Calu3 (cell line): Measurements from ENCODE around the gene GOLT1A. TPM values are rescaled to one million over a fixed set of nuclear protein-coding genes. Genes with fewer than 3 reads are reported as not detected.

Source experiments
- BruUV-seq: library from RNA; stranded (reverse); fragments of 400-500 nt; replicated peaks from 2 replicates; lab custom pipeline; 2021; lab: Mats Ljungman, UMichigan
- CTCF ChIA-PET: fragments of 300-600 bp; sonication (Branson Sonifier 250); formaldehyde crosslinking; loops from one replicate; lab custom pipeline; 2022; ENCODE audit warnings: antibody characterized with exemption; lab: Charles Lee
- DNase-seq: peaks from one replicate; pipeline ENCODE4 v3.0.0; 2022
- H3K27ac Mint-ChIP-seq: one replicate; pipeline ENCODE4 v1.8.0; 2022; ENCODE audit warnings: mixed read lengths; ENCODE audit not compliant: unreplicated experiment
- H3K27me3 Mint-ChIP-seq: one replicate; pipeline ENCODE4 v1.8.0; 2022; ENCODE audit warnings: mixed read lengths; ENCODE audit not compliant: unreplicated experiment
- H3K36me3 Mint-ChIP-seq: one replicate; pipeline ENCODE4 v1.8.0; 2022; ENCODE audit warnings: mild to moderate bottlenecking, moderate library complexity, mixed read lengths; ENCODE audit not compliant: insufficient read depth, unreplicated experiment
- H3K4me1 Mint-ChIP-seq: one replicate; pipeline ENCODE4 v1.8.0; 2022; ENCODE audit warnings: mild to moderate bottlenecking, low read depth, mixed read lengths; ENCODE audit not compliant: unreplicated experiment
- H3K4me3 Mint-ChIP-seq: one replicate; pipeline ENCODE4 v1.8.0; 2022; ENCODE audit warnings: mild to moderate bottlenecking, low read depth, moderate library complexity, mixed read lengths; ENCODE audit not compliant: unreplicated experiment
- H3K9me3 Mint-ChIP-seq: one replicate; pipeline ENCODE4 v1.8.0; 2022; ENCODE audit warnings: low read depth, mixed read lengths; ENCODE audit not compliant: unreplicated experiment
- intact Hi-C: fragments of 100-400 bp; cut with micrococcal nuclease; formaldehyde crosslinking; loops from one replicate; pipeline ENCODE4 v1.10.0; 2022; ENCODE audit not compliant: unreplicated experiment
- total RNA-seq: library from RNA; stranded (reverse); gene quantifications from 2 replicates; pipeline ENCODE4 v1.2.3, GENCODE V29; 2022
- TF ChIP-seq, protein P1 (sequence below): fragments of 200-600 bp; IDR thresholded peaks from one replicate; pipeline ENCODE4 v1.8.0; 2022; ENCODE audit warnings: antibody characterized with exemption; ENCODE audit not compliant: unreplicated experiment

Gene GOLT1A
- total RNA-seq, 1 experiment from 2014 or later, result 3.5 TPM

GRCh38 chr1:204153667-204154066, 60.1 kb downstream of the GOLT1A start:
- Mint-ChIP-seq H3K36me3 (peaks cover 21% of the 10 kb centered on the region), H3K27ac (no peak overlapping the region), H3K27me3 (peaks cover 55% of the 10 kb centered on the region), H3K9me3 (no peaks in the 10 kb centered on the region), H3K4me3 (no peak overlapping the region), H3K4me1 (no peaks in the 10 kb centered on the region)
- CTCF ChIA-PET, result no interaction called here
- no peak for DNase-seq
- intact Hi-C loops, result no loop called here
- BruUV-seq, result no TSS peak
- TF ChIP-seq, protein P1, sequence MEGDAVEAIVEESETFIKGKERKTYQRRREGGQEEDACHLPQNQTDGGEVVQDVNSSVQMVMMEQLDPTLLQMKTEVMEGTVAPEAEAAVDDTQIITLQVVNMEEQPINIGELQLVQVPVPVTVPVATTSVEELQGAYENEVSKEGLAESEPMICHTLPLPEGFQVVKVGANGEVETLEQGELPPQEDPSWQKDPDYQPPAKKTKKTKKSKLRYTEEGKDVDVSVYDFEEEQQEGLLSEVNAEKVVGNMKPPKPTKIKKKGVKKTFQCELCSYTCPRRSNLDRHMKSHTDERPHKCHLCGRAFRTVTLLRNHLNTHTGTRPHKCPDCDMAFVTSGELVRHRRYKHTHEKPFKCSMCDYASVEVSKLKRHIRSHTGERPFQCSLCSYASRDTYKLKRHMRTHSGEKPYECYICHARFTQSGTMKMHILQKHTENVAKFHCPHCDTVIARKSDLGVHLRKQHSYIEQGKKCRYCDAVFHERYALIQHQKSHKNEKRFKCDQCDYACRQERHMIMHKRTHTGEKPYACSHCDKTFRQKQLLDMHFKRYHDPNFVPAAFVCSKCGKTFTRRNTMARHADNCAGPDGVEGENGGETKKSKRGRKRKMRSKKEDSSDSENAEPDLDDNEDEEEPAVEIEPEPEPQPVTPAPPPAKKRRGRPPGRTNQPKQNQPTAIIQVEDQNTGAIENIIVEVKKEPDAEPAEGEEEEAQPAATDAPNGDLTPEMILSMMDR, result no peak

DNA sequence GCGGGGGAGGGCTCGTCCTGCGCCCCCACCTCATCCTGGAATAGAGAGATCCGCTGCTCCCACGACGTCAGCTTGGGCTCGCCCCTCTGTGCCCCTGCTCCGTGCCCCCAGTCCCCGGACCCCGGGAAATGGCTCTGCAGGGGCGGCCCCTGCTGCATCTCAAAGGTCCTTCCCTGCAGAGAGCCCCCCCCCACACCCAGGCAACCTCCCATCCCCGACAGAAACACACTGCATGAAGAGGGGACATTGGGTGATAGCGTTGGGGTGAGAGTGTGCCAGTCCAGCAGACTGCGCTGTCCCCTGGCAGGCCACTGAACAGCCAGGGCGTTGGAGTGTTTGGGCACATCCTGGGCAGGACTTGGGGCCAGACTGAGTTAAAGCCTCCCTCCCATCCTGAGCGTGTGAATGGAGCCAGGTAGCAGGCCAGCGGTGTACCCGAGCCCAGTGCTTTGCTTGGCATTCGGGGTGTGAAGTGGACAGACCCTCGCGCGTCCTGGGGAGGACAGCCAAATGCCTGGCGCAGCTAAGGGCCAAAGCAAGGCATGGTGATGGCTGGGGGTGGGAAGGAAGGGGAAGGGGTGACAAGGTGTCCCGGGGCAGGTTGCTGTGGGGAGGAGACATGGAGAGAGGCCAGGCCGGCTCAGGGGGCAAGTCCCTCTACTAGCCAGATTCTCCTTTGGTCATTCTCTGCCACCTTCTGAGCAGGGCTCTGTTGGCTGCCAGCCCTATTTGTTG, 61.3 kb downstream of the GOLT1A start:
- H3K4me1 Mint-ChIP-seq, result no peaks in the 10 kb centered on the region
- intact Hi-C loops, result no loop called here
- peak; percentile 17 for DNase-seq
- no peak overlapping the region for H3K27ac Mint-ChIP-seq
- no TSS peak for BruUV-seq
- no peaks in the 10 kb centered on the region for H3K9me3 Mint-ChIP-seq
- CTCF ChIA-PET, result interaction anchor here (0.7 to 1.9 kb wide), 5 partner anchors 10 to 363 kb away, joined by 3 to 6 read pairs (median 3); no protein-coding TSS in a partner anchor
- H3K36me3 Mint-ChIP-seq, result peaks cover 21% of the 10 kb centered on the region
- peak overlapping the region; percentile 68 for H3K4me3 Mint-ChIP-seq
- H3K27me3 Mint-ChIP-seq, result peaks cover 46% of the 10 kb centered on the region
- TF ChIP-seq, protein P1, result no peak

DNA sequence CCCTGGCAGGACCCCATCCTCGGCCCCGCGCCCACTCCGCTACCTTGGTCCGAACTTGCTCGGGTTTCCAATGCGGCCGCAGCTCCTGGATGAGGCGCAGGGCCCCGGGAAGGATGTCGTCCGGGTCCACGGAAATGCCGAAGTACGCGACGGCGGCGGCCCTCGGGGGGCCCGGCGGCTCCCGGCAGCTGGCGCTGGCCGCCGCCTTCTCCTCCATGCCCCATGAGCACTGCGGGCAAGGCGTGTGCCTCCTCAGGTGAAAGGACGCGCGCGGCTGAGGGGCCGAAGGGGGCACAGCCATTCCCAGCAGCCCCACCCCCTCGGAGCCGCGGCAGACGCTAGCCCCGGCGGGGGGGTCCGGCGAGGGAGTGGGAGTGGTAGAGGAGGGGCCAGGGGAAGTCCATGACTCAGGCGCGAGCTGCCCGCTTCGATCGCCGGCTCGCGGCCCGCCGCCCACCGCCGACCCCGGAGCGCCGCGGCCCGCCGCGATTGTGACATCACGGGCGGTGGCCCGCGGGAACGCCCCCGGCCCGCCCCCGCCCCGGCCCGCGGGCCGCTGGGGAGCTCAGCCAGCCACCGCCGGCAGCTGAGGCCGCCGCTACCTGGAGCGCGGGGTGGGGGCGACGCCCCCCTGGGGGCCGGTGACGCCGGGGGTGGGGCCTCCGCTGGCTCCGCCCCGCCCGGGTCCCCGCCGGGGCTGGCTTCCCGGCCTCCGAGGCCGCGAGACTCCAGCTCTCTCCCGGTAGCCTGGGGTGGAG, 62.1 kb downstream of the GOLT1A start, which contains the start of gene ETNK2:
TSS of gene ETNK2 (minus strand) at position 493 of the 758 bp plus-strand sequence. CDS start at position 301, 192 bp downstream.
- TF ChIP-seq, protein P1, result no peak
- peaks cover 17% of the 10 kb centered on the region for H3K36me3 Mint-ChIP-seq
- CTCF ChIA-PET, result interaction anchor here (0.7 to 1.9 kb wide), 4 partner anchors 10 to 291 kb away, joined by 3 to 6 read pairs (median 4); no protein-coding TSS in a partner anchor
- H3K4me3 Mint-ChIP-seq, result peak within 1 kb of the TSS; percentile 68
- DNase-seq, result peak; percentile 76
- BruUV-seq, result no TSS peak
- intact Hi-C loops, result no loop called here
- no peaks in the 10 kb centered on the region for H3K9me3 Mint-ChIP-seq
- H3K27me3 Mint-ChIP-seq, result peaks cover 46% of the 10 kb centered on the region
- no peak within 1 kb of the TSS for H3K27ac Mint-ChIP-seq
- no peaks in the 10 kb centered on the region for H3K4me1 Mint-ChIP-seq

GRCh38 chr1:204150702-204151551, 62.9 kb downstream of the GOLT1A start:
- Mint-ChIP-seq H3K36me3 (peaks cover 17% of the 10 kb centered on the region), H3K27me3 (peaks cover 46% of the 10 kb centered on the region), H3K4me1 (no peaks in the 10 kb centered on the region), H3K27ac (no peak overlapping the region), H3K4me3 (peak overlapping the region; percentile 68), H3K9me3 (no peaks in the 10 kb centered on the region)
- TF ChIP-seq, protein P1, result no peak
- CTCF ChIA-PET, result interaction anchor here (0.6 to 1.9 kb wide), 4 partner anchors 21 to 290 kb away, joined by 3 to 6 read pairs (median 4); no protein-coding TSS in a partner anchor
- intact Hi-C loops, result no loop called here
- DNase-seq, result no peak
- no TSS peak for BruUV-seq
